ENCODE data around the gene PLA1A.

GRCh38 chr3:119558626-119559317 lies 38.9 kb upstream of the PLA1A start:
- TF ChIP-seq, protein P1, sequence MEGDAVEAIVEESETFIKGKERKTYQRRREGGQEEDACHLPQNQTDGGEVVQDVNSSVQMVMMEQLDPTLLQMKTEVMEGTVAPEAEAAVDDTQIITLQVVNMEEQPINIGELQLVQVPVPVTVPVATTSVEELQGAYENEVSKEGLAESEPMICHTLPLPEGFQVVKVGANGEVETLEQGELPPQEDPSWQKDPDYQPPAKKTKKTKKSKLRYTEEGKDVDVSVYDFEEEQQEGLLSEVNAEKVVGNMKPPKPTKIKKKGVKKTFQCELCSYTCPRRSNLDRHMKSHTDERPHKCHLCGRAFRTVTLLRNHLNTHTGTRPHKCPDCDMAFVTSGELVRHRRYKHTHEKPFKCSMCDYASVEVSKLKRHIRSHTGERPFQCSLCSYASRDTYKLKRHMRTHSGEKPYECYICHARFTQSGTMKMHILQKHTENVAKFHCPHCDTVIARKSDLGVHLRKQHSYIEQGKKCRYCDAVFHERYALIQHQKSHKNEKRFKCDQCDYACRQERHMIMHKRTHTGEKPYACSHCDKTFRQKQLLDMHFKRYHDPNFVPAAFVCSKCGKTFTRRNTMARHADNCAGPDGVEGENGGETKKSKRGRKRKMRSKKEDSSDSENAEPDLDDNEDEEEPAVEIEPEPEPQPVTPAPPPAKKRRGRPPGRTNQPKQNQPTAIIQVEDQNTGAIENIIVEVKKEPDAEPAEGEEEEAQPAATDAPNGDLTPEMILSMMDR (IDR thresholded peaks at IDR 0.05) = no peak
- TF ChIP-seq POLR2A (IDR thresholded peaks at IDR 0.05) = no peak

Data from thyroid gland (tissue), 4 donors.